Panc1 (cell line): Measurements from ENCODE around the gene MED8. TPM values are rescaled to one million over a fixed set of nuclear protein-coding genes. Genes with fewer than 3 reads are reported as not detected.

ENCODE experiments used
- ATAC-seq: fragments of 200-7000 bp; cut with Tn5 transposase; 2 replicates; pipeline ENCODE4 v1.9.1; 2020; ENCODE audit warnings: mild to moderate bottlenecking, moderate library complexity
- BruUV-seq: library from RNA; stranded (reverse); fragments of 400-500 nt; replicated peaks from 2 replicates; lab custom pipeline; 2021; lab: Mats Ljungman, UMichigan
- CTCF ChIA-PET: fragments of 300-600 bp; sonication (Branson Sonifier 250); formaldehyde crosslinking; loops from one replicate; lab custom pipeline; 2022; ENCODE audit warnings: antibody characterized with exemption; lab: Charles Lee
- POLR2A ChIA-PET: fragments of 300-600 bp; sonication (Branson Sonifier 250); formaldehyde crosslinking; loops from one replicate; lab custom pipeline; 2022; ENCODE audit warnings: antibody characterized with exemption; lab: Charles Lee
- DNase-seq: peaks from one replicate; pipeline ENCODE4 v3.0.0-alpha.2; 2010; ENCODE audit warnings: low read depth, low spot score
- H3K27ac ChIP-seq: 2 replicates; pipeline ENCODE4 v1.5.1; 2011; ENCODE audit warnings: mild to moderate bottlenecking, low read length, inconsistent platforms
- H3K27me3 ChIP-seq: fragments of 200-500 bp; sonication (Bioruptor generic); 2 replicates; pipeline ENCODE4 v1.6.0; 2014; ENCODE audit warnings: low read length, inconsistent platforms; ENCODE audit not compliant: control insufficient read depth, insufficient read depth
- H3K36me3 ChIP-seq: fragments of 200-500 bp; sonication (Bioruptor generic); 2 replicates; pipeline ENCODE4 v1.5.1; 2014; ENCODE audit warnings: inconsistent platforms, mild to moderate bottlenecking, low read length, moderate library complexity; ENCODE audit not compliant: control insufficient read depth, insufficient read depth
- H3K4me1 ChIP-seq: 2 replicates; pipeline ENCODE4 v1.5.1; 2011; ENCODE audit warnings: inconsistent platforms, mild to moderate bottlenecking, low read length, moderate library complexity; ENCODE audit not compliant: control insufficient read depth, insufficient read depth
- H3K4me3 ChIP-seq, 2 experiments: 2 replicates each; pipeline ENCODE4 v1.5.1; 2011 to 2012; ENCODE audit warnings: low read depth in 2 of 2, low read length in 2 of 2, mild to moderate bottlenecking in 2 of 2, inconsistent platforms in 1 of 2, moderate library complexity in 1 of 2
- H3K9me3 ChIP-seq: fragments of 200-500 bp; sonication (Bioruptor generic); 2 replicates; pipeline ENCODE4 v1.5.1; 2014; ENCODE audit warnings: low read depth, mild to moderate bottlenecking, inconsistent platforms, low read length, moderate library complexity; ENCODE audit not compliant: control insufficient read depth, insufficient read depth
- POLR2AphosphoS5 ChIP-seq: IDR thresholded peaks from 2 replicates; pipeline ENCODE4 v1.6.1; 2012; ENCODE audit warnings: mild to moderate bottlenecking, low read depth, low read length, moderate library complexity
- SIN3A ChIP-seq: IDR thresholded peaks from 2 replicates; pipeline ENCODE4 v1.6.1; 2012; ENCODE audit warnings: low read depth, mild to moderate bottlenecking, low read length, moderate library complexity, borderline replicate concordance; ENCODE audit not compliant: insufficient read depth
- TCF7L2 ChIP-seq: IDR thresholded peaks from 2 replicates; pipeline ENCODE4 v1.6.1; 2011; ENCODE audit warnings: mild to moderate bottlenecking, low read depth, low read length, inconsistent platforms
- in situ Hi-C: cut with HindIII; loops from 2 replicates; pipeline ENCODE4 v1.10.0; 2016; ENCODE audit warnings: low sequenced_read_pairs, low pct_unique_long_range_greater_than_20kb
- intact Hi-C: fragments of 100-400 bp; cut with micrococcal nuclease; formaldehyde crosslinking; loops from one replicate; pipeline ENCODE4 v1.10.0; 2022; ENCODE audit not compliant: unreplicated experiment
- total RNA-seq: library from RNA; stranded (reverse); gene quantifications from one replicate; pipeline ENCODE4 v1.2.1, GENCODE V29; 2021; ENCODE audit not compliant: unreplicated experiment
- TF ChIP-seq, protein P1 (sequence below): fragments of 450-650 bp; IDR thresholded peaks from 2 replicates; pipeline ENCODE4 v1.5.1; 2017; ENCODE audit warnings: mild to moderate bottlenecking
- TF ChIP-seq, protein P2 (sequence below), 2 experiments: IDR thresholded peaks; 2 replicates each; pipeline ENCODE4 v1.6.1; 2011 to 2012; ENCODE audit warnings: low read depth in 2 of 2, control low read depth in 1 of 2, low read length in 1 of 2, mild to moderate bottlenecking in 1 of 2, moderate library complexity in 1 of 2; ENCODE audit not compliant: insufficient read depth in 1 of 2

The MED8 gene
- total RNA-seq, 1 experiment from 2014 or later = 50.8 TPM

DNA sequence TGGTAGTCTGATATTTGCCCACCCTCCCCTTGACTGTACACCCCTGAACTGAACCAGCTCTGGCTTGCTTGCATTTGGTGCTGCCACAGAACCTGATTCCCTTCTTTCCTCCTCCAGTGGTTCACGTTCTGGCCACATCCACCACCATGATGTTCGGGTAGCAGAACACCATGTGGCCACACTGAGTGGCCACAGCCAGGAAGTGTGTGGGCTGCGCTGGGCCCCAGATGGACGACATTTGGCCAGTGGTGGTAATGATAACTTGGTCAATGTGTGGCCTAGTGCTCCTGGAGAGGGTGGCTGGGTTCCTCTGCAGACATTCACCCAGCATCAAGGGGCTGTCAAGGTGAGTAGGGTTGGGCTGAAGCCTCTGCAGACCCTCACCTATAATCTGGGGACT, 29.0 kb downstream of the MED8 start:
- DNase-seq (no peak), ATAC-seq (no peak)
- in situ Hi-C loops = no loop called here
- Histone ChIP-seq H3K4me1 (peaks cover 28% of the 10 kb centered on the region), H3K27ac (peak overlapping the region; percentile 93), H3K27me3 (no peaks in the 10 kb centered on the region), H3K9me3 (no peaks in the 10 kb centered on the region), H3K36me3 (peaks cover 12% of the 10 kb centered on the region), H3K4me3 (peak overlapping the region; percentile 90 to 95)
- POLR2A ChIA-PET = no interaction called here
- TF ChIP-seq, protein P1, sequence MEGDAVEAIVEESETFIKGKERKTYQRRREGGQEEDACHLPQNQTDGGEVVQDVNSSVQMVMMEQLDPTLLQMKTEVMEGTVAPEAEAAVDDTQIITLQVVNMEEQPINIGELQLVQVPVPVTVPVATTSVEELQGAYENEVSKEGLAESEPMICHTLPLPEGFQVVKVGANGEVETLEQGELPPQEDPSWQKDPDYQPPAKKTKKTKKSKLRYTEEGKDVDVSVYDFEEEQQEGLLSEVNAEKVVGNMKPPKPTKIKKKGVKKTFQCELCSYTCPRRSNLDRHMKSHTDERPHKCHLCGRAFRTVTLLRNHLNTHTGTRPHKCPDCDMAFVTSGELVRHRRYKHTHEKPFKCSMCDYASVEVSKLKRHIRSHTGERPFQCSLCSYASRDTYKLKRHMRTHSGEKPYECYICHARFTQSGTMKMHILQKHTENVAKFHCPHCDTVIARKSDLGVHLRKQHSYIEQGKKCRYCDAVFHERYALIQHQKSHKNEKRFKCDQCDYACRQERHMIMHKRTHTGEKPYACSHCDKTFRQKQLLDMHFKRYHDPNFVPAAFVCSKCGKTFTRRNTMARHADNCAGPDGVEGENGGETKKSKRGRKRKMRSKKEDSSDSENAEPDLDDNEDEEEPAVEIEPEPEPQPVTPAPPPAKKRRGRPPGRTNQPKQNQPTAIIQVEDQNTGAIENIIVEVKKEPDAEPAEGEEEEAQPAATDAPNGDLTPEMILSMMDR = no peak
- no peak for TF ChIP-seq TCF7L2
- TF ChIP-seq, protein P2, sequence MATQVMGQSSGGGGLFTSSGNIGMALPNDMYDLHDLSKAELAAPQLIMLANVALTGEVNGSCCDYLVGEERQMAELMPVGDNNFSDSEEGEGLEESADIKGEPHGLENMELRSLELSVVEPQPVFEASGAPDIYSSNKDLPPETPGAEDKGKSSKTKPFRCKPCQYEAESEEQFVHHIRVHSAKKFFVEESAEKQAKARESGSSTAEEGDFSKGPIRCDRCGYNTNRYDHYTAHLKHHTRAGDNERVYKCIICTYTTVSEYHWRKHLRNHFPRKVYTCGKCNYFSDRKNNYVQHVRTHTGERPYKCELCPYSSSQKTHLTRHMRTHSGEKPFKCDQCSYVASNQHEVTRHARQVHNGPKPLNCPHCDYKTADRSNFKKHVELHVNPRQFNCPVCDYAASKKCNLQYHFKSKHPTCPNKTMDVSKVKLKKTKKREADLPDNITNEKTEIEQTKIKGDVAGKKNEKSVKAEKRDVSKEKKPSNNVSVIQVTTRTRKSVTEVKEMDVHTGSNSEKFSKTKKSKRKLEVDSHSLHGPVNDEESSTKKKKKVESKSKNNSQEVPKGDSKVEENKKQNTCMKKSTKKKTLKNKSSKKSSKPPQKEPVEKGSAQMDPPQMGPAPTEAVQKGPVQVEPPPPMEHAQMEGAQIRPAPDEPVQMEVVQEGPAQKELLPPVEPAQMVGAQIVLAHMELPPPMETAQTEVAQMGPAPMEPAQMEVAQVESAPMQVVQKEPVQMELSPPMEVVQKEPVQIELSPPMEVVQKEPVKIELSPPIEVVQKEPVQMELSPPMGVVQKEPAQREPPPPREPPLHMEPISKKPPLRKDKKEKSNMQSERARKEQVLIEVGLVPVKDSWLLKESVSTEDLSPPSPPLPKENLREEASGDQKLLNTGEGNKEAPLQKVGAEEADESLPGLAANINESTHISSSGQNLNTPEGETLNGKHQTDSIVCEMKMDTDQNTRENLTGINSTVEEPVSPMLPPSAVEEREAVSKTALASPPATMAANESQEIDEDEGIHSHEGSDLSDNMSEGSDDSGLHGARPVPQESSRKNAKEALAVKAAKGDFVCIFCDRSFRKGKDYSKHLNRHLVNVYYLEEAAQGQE (IDR thresholded peaks at IDR 0.05; ENCODE audit: insufficient read depth in 1 of 2, low read depth in 2 of 2, low read length in 1 of 2) = no peak
- TF ChIP-seq SIN3A = 0 out of 2 replicates have a peak, but pooled peaks have one; percentile 25
- TF ChIP-seq POLR2AphosphoS5 = no peak
- intact Hi-C loops = no loop called here
- CTCF ChIA-PET = no interaction called here
- no TSS peak for BruUV-seq

DNA sequence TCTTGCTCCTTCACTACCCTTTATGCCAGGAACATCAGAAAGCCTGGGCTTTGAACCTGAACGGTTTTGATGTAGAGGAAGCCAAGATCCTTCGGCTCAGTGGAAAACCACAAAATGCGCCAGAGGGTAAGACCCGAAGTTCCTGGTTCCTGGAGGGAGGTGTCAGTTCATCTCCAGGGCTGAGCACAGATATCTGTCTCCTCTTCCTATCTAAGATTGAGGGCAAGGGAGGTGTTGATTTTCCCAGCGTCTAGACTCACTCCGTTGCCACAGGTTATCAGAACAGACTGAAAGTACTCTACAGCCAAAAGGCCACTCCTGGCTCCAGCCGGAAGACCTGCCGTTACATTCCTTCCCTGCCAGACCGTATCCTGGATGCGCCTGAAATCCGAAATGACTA, 29.9 kb downstream of the MED8 start:
- ChIA-PET CTCF (no interaction called here), POLR2A (no interaction called here)
- H3K4me3 ChIP-seq = peak overlapping the region; percentile 90 to 95
- in situ Hi-C loops = no loop called here
- H3K27me3 ChIP-seq = no peaks in the 10 kb centered on the region
- no TSS peak for BruUV-seq
- TF ChIP-seq TCF7L2 (no peak), SIN3A (no peak), POLR2AphosphoS5 (no peak)
- TF ChIP-seq, protein P2 (IDR thresholded peaks at IDR 0.05; ENCODE audit: insufficient read depth in 1 of 2, low read depth in 2 of 2, low read length in 1 of 2) = no peak
- TF ChIP-seq, protein P1 = no peak
- DNase-seq = no peak
- no peak for ATAC-seq
- peaks cover 12% of the 10 kb centered on the region for H3K36me3 ChIP-seq
- H3K4me1 ChIP-seq = peaks cover 28% of the 10 kb centered on the region
- intact Hi-C loops = loop anchor here (5.0 kb wide), 1 partner anchor 122 kb away; no protein-coding TSS in a partner anchor
- H3K9me3 ChIP-seq = no peaks in the 10 kb centered on the region
- H3K27ac ChIP-seq = peak overlapping the region; percentile 93
